ENCODE results near the gene RDH5. TPM values are rescaled to one million over a fixed set of nuclear protein-coding genes. Genes with fewer than 3 reads are reported as not detected.

RDH5 gene
- total RNA-seq, 1 experiment from 2014 or later = 5.8 TPM

GRCh38 chr12:55729819-55730818 lies 9.9 kb downstream of the RDH5 start:
- H3K4me3 Mint-ChIP-seq = peak overlapping the region; percentile 88
- ATAC-seq (peak; percentile 31), DNase-seq (ENCODE audit: low spot score) (no peak)
- no peaks in the 10 kb centered on the region for H3K27me3 Mint-ChIP-seq (ENCODE audit: low read depth)
- peaks cover 14% of the 10 kb centered on the region for H3K36me3 Mint-ChIP-seq
- H3K27ac Mint-ChIP-seq = peak overlapping the region; percentile 75
- ChIA-PET POLR2A (interaction anchor here (0.5 to 2.5 kb wide), 14 partner anchors 8 to 607 kb away, joined by 3 to 21 read pairs (median 6); partner anchors contain the start of genes BLOC1S1, DNAJC14, GDF11 and ITGA7), CTCF (interaction anchor here (0.6 to 2.7 kb wide), 22 partner anchors 8 to 977 kb away, joined by 3 to 75 read pairs (median 4); partner anchors contain the start of genes DNAJC14, ITGA7, ORMDL2 and RAB5B)
- peaks cover 29% of the 10 kb centered on the region for H3K4me1 Mint-ChIP-seq
- TF ChIP-seq ZNF425 (CRISPR knock-in tag; conservative IDR thresholded peaks at IDR 0.05) = no peak
- peak; percentile 60; the same call in 1 of the 2 replicates for TF ChIP-seq ESRRA (CRISPR knock-in tag; IDR thresholded peaks at IDR 0.05; ENCODE audit: borderline replicate concordance)
- TF ChIP-seq MXD4 (CRISPR knock-in tag; IDR thresholded peaks at IDR 0.05; ENCODE audit: borderline replicate concordance) = no peak
- TF ChIP-seq CBFB (CRISPR knock-in tag; IDR thresholded peaks at IDR 0.05; ENCODE audit: low read depth) = no peak
- 0 out of 2 replicates have a peak, but pooled peaks have one; percentile 8 for TF ChIP-seq ETV6 (CRISPR knock-in tag; IDR thresholded peaks at IDR 0.05)
- no peak for TF ChIP-seq ZNF396 (CRISPR knock-in tag; IDR thresholded peaks at IDR 0.05; ENCODE audit: borderline replicate concordance)
- TF ChIP-seq SMAD4 (CRISPR knock-in tag; IDR thresholded peaks at IDR 0.05) = no peak
- no peak for TF ChIP-seq E2F4 (CRISPR knock-in tag; IDR thresholded peaks at IDR 0.05; ENCODE audit: borderline replicate concordance, low read depth)
- TF ChIP-seq AR (CRISPR knock-in tag; IDR thresholded peaks at IDR 0.05) = no peak
- no peak for TF ChIP-seq RORB (CRISPR knock-in tag; IDR thresholded peaks at IDR 0.05)
- TF ChIP-seq ZNF532 (CRISPR knock-in tag; IDR thresholded peaks at IDR 0.05; ENCODE audit: borderline replicate concordance) = no peak
- no peak for TF ChIP-seq ZMAT4 (CRISPR knock-in tag; IDR thresholded peaks at IDR 0.05)
- no peaks in the 10 kb centered on the region for H3K9me3 Mint-ChIP-seq

All from WTC11 (cell line).